ENCODE measurements around the gene LAP3.

DNA sequence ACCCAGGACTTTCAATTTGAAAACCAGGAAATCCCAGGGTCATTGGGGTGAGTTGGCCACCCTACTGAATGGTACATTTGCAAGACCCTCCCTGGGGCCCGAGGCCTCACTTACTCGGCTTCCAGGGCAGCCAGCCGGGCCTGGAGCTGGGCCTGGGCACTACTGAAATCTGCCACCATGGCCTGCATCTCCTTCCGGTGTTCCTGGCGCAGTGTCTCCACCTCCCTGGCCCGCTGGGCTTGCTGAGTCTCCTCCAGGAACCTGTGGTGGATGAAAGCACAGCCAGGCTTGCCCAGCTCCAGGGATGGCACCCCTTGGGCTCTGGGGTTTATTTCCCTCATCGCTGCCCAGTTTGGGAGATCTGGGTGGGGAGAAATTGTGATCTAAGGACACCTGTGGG is 62.1 kb downstream of the LAP3 start:
- TF ChIP-seq, protein P1, sequence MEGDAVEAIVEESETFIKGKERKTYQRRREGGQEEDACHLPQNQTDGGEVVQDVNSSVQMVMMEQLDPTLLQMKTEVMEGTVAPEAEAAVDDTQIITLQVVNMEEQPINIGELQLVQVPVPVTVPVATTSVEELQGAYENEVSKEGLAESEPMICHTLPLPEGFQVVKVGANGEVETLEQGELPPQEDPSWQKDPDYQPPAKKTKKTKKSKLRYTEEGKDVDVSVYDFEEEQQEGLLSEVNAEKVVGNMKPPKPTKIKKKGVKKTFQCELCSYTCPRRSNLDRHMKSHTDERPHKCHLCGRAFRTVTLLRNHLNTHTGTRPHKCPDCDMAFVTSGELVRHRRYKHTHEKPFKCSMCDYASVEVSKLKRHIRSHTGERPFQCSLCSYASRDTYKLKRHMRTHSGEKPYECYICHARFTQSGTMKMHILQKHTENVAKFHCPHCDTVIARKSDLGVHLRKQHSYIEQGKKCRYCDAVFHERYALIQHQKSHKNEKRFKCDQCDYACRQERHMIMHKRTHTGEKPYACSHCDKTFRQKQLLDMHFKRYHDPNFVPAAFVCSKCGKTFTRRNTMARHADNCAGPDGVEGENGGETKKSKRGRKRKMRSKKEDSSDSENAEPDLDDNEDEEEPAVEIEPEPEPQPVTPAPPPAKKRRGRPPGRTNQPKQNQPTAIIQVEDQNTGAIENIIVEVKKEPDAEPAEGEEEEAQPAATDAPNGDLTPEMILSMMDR (IDR thresholded peaks at IDR 0.05; ENCODE audit: borderline replicate concordance, extremely low read depth, low read length, poor library complexity, severe bottlenecking), result no peak
- TF ChIP-seq EZH2 (IDR thresholded peaks at IDR 0.05; ENCODE audit: borderline replicate concordance, low read depth, low read length, severe bottlenecking), result no peak

Measured in DND-41 (cell line).